ENCODE results near the gene FER1L5. TPM values are rescaled to one million over a fixed set of nuclear protein-coding genes. Genes with fewer than 3 reads are reported as not detected.

The FER1L5 gene
- polyA plus RNA-seq, 3 donors, result 1.1 to 2.7 (median 1.1) TPM

GRCh38 chr2:96691022-96691612, 48.6 kb downstream of the FER1L5 start:
- no peak for DNase-seq (ENCODE audit: extremely low read depth in 1 of 11, low read depth in 9 of 11, low spot score in 4 of 11)

DNA sequence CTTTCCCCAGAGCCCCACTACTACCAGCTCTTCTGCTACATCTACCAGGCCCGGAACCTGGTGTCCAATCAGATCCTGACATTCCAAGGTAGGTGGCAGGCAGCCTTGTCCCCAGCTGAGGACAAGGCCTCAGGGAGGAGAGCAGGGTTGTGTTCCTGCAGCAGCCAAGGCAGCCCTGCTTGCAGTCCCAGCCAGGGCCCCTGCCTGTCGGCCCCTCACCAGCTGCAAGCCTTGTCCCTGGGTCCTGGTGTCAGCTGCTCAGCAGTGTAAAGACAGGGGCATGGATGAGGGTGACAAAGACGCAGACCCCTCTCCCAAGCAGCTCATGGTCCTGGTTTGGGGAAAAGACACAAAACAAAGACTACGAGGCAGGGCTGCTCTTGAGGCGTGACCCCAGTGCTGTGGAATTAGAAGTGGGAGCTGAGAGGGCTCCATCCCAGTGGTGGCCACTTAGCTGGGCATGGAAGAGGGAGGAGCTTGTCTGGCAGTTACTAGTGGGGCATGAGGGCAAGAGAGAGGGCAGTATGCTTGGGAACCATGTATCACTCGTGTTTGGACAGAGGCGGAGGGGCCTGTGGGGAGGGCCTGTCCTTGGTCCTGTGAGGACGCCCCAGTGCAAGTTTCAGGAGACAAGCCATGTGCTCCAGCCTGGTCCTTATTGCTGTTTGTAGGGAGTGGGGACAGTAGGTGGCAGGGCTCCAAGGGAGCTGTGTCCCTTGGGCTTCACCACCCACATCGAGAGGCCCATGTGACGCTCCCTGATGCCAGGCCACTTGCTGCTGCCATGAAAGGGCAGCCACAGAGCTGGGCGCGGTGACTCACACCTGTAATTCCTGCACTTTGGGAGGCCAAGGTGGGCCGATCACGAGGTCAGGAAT, 49.8 kb downstream of the FER1L5 start:
- DNase-seq (ENCODE audit: extremely low read depth in 1 of 11, low read depth in 9 of 11, low spot score in 4 of 11), result no peak

DNA sequence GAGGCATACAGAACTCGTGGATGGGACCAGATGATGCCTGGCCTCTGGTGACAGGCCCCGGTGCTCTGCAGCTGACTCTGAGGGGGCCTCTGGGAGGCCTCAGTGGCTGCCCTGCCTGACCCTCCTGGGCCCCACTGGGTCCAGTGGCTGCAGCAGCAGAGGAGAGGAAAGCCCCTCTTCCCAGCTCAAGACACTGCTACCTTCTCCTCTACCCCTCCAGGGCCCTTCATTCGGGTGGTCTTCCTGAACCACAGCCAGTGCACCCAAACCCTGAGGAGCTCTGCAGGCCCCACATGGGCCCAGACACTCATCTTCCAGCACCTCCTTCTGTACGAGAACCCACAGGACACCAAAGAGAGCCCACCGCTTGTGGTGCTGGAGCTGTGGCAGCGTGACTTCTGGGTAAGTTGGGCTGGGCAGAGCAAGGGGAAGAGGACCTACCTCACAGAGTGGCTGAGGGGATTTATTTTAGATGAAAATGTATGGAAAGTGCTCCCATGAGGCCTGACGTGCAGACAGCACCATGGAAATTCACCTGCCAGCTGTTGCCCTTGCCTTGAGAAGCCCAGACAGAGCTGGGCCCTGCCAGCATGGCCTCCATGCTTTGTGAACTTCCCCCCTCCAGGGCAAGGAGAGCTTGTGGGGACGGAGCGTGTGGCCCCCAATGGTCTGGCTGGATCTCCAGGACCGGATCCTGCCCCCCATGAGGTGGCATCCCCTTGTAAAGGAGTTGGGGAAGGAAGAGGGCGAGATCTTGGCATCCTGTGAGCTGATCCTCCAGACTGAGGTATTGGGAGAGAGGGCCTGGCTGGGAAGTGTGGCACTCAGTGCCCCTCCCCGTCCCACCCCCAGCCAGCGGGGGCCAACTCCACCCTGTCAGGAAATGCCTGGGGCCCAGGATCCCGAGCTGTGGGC, 51.0 kb downstream of the FER1L5 start:
- no peak for DNase-seq (ENCODE audit: extremely low read depth in 1 of 11, low read depth in 9 of 11, low spot score in 4 of 11)

DNA sequence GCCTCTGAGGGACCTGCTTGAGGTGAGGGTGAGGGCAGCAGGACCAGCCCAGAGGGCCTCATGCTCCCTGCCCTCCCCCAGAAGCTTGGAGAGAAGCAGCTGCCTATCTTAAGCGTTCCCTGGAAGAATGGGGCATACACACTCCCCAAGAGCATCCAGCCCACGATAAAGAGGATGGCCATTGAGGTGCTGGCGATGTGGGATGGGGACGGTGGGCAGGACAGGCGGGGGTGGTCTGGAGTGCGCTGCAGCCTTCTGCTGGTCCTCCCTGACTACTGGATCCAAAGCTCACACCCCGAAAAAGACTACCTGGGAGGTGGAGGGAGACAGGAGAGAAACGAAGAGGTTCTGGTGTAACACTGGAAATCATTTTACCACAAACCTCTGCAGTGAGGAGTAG, 51.7 kb downstream of the FER1L5 start:
- no peak for DNase-seq (ENCODE audit: extremely low read depth in 1 of 11, low read depth in 9 of 11, low spot score in 4 of 11)

GRCh38 chr2:96694816-96695455, 52.4 kb downstream of the FER1L5 start:
- no peak for DNase-seq (ENCODE audit: extremely low read depth in 1 of 11, low read depth in 9 of 11, low spot score in 4 of 11)

- no peak for DNase-seq (ENCODE audit: extremely low read depth in 1 of 11, low read depth in 9 of 11, low spot score in 4 of 11)
Observed at GRCh38 chr2:96695602-96696001, 53.0 kb downstream of the FER1L5 start.

DNA sequence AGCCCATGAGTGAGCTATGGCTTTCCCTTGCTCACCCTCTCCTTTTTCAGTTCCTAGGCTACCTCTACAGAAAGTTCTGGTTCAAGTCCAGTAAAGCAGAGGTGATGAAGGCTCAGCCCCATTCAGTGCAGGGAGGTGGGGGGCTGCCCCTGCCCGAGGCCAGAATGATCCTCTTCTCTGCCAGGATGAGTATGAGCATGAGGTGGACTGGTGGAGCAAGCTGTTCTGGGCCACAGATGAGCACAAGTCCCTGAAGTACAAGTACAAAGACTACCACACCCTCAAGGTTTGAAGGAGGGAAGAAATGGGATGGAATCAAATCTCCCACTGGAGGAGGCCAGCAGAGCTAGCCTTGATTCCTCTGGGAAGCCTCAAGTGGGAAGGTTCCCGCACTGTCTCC, 54.9 kb downstream of the FER1L5 start:
- no peak for DNase-seq (ENCODE audit: extremely low read depth in 1 of 11, low read depth in 9 of 11, low spot score in 4 of 11)

DNA sequence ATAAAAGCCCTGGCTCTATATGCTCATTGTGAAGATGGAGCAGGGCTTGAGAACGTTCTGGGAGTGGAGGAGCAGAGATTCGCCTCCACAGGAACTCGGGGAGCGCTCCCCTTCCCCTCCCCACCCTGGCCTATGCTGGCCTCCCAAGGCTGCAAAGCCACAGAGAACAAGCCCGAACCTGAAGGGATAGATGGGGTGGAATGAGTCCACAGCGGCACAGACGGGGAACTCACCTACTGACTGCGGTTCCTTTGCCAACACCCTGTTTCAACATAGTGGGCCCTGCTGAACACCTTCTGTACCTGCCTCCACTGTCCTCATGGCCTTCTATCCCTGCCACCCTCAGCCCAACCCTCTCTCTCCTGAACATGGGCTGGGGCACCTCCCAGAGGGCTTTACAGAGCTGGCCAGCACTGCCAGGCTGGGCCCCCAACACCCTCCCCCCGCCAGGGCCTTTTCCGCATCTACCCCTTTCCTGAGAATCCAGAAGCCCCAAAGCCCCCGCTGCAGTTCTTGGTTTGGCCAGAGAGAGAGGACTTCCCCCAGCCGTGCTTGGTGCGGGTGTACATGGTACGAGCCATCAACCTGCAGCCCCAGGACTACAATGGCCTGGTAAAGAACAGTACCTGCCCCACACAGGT, 55.8 kb downstream of the FER1L5 start:
- no peak for DNase-seq (ENCODE audit: extremely low read depth in 1 of 11, low read depth in 9 of 11, low spot score in 4 of 11)

GRCh38 chr2:96699021-96699420, 56.5 kb downstream of the FER1L5 start:
- DNase-seq (ENCODE audit: extremely low read depth in 1 of 11, low read depth in 9 of 11, low spot score in 4 of 11), result no peak

- DNase-seq (ENCODE audit: extremely low read depth in 1 of 11, low read depth in 9 of 11, low spot score in 4 of 11), result no peak
Observed at GRCh38 chr2:96699621-96700020, 57.1 kb downstream of the FER1L5 start.

- no peak for DNase-seq (ENCODE audit: extremely low read depth in 1 of 11, low read depth in 9 of 11, low spot score in 4 of 11)
Observed at GRCh38 chr2:96700086-96700485, 57.5 kb downstream of the FER1L5 start.

GRCh38 chr2:96701636-96702035, 59.1 kb downstream of the FER1L5 start:
- no peak for DNase-seq (ENCODE audit: extremely low read depth in 1 of 11, low read depth in 9 of 11, low spot score in 4 of 11)

DNA sequence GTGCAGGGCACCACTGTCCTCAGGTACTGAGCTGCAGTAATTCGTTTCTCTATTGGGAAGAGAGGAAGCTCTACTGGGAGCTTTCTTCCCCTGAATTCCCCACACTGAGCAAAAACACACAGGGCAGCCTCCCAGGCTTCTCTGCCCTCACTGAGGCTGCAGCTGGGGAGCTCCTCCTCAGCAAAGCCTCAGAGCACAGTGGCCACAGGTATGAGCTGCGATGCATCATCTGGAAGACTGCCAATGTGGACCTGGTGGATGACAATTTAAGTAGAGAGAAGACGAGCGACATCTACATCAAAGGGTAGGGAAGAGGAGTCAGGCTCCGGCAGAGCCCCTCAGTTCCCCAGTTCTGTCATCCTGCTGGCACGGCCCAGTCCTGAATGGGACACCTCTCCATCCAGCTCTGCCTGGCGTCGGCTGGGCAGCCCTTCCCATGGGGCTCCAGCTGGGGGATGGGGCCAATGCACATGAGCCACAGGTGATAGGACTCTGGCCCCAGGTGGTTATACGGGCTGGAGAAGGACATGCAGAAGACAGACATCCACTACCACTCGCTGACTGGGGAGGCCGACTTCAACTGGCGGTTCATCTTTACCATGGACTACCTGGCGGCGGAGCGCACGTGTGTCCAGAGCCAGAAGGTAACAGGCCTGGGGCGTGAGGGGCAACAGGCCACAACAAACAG, 59.7 kb downstream of the FER1L5 start:
- DNase-seq (ENCODE audit: extremely low read depth in 1 of 11, low read depth in 9 of 11, low spot score in 4 of 11), result no peak

- DNase-seq (ENCODE audit: extremely low read depth in 1 of 11, low read depth in 9 of 11, low spot score in 4 of 11), result no peak
Observed at GRCh38 chr2:96703021-96703751, 60.6 kb downstream of the FER1L5 start.

GRCh38 chr2:96710985-96711384, 68.4 kb downstream of the FER1L5 start:
- no peak for DNase-seq (ENCODE audit: extremely low read depth in 1 of 11, low read depth in 9 of 11, low spot score in 4 of 11)

- DNase-seq (ENCODE audit: extremely low read depth in 1 of 11, low read depth in 9 of 11, low spot score in 4 of 11), result no peak
Observed at GRCh38 chr2:96715658-96716057, 73.1 kb downstream of the FER1L5 start.

GRCh38 chr2:96716388-96716787, 73.8 kb downstream of the FER1L5 start:
- DNase-seq (ENCODE audit: extremely low read depth in 1 of 11, low read depth in 9 of 11, low spot score in 4 of 11), result no peak

DNA sequence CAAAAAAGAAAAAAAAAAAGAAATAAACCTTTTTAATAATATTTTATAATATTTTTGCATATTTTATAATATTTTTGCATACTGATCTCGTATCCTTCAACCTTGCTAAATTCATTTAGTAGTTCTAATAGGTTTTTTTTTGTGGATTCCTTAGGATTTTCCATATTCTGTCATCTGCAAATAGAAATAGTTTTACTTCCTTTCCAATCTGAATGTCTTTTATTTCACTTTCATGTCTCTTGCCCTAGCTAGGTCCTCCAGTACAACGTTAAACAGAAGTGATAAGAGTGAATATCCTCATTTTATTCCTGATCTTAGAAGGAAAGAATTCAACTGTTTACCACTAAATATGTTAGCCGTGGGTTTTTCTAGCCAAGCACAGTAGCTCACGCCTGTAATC, 83.6 kb downstream of the FER1L5 start:
- no peak for DNase-seq (ENCODE audit: extremely low read depth in 1 of 11, low read depth in 9 of 11, low spot score in 4 of 11)

All from renal cortex interstitium (tissue), 11 donors.